ENCODE results near the gene PIAS1. TPM values are rescaled to one million over a fixed set of nuclear protein-coding genes. Genes with fewer than 3 reads are reported as not detected.

Gene PIAS1
- total and polyA plus RNA-seq, 2 donors from 2014 or later, result 10.6 to 44.3 TPM

DNA sequence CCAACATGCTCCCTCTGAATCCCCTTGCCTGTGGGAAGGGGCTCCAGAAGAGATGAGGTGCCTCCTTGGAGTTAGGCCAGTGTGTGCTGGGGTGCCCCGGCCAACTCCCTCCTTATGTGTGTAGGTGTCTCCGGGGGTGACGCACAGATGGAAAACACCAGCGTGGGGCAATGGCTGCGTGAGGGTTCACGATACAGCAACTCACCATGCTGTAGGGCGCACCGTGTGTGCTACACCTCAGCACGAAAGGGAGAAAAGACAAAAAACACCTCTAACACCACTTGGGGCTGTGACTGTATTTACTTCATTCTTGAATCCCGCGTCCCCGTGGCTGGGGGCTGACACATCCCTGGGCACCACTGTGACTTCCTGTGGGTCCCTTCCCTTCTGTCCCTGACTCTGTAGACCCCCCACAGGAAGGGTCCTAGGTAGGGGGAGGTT, 152.6 kb downstream of the PIAS1 start:
- peaks cover 0 to 16% (median 11%) of the 10 kb centered on the region in 3 donors for H3K4me1 ChIP-seq (ENCODE audit: control insufficient read depth in 2 of 3, insufficient read depth in 2 of 3, low read depth in 1 of 3, low read length in 3 of 3)
- H3K36me3 ChIP-seq (ENCODE audit: control insufficient read depth in 2 of 3, insufficient read depth in 3 of 3, low read length in 3 of 3), result no peaks in the 10 kb centered on the region
- TF ChIP-seq CTCF (IDR thresholded peaks at IDR 0.05; ENCODE audit: borderline replicate concordance, extremely low read depth, insufficient read depth), result no peak
- H3K27me3 ChIP-seq (ENCODE audit: control insufficient read depth, insufficient read depth, low read length), result no peaks in the 10 kb centered on the region
- no peak overlapping the region for H3K4me3 ChIP-seq (ENCODE audit: low read length in 3 of 3)
- H3K9ac ChIP-seq (ENCODE audit: low read length in 3 of 3), result no peak overlapping the region
- FAIRE-seq (no peak), DNase-seq (no peak)
- H3K27ac ChIP-seq (ENCODE audit: low read depth in 2 of 2, low read length in 2 of 2), result no peak overlapping the region
- intact Hi-C loops (cut with DNase I), result no loop called here
- H3K9me3 ChIP-seq (ENCODE audit: control insufficient read depth in 2 of 3, insufficient read depth in 1 of 3, low read length in 3 of 3), result no peaks in the 10 kb centered on the region

GRCh38 chr15:68207176-68207935, 153.2 kb downstream of the PIAS1 start:
- FAIRE-seq (no peak), DNase-seq (no peak)
- H3K36me3 ChIP-seq (ENCODE audit: control insufficient read depth in 2 of 3, insufficient read depth in 3 of 3, low read length in 3 of 3), result no peaks in the 10 kb centered on the region
- peaks cover 0 to 11% (median 10%) of the 10 kb centered on the region in 3 donors for H3K4me1 ChIP-seq (ENCODE audit: control insufficient read depth in 2 of 3, insufficient read depth in 2 of 3, low read depth in 1 of 3, low read length in 3 of 3)
- no peaks in the 10 kb centered on the region for H3K27me3 ChIP-seq (ENCODE audit: control insufficient read depth, insufficient read depth, low read length)
- H3K27ac ChIP-seq (ENCODE audit: low read depth in 2 of 2, low read length in 2 of 2), result no peak overlapping the region
- intact Hi-C loops (cut with DNase I), result no loop called here
- TF ChIP-seq CTCF (IDR thresholded peaks at IDR 0.05; ENCODE audit: borderline replicate concordance, extremely low read depth, insufficient read depth), result no peak
- no peak overlapping the region for H3K4me3 ChIP-seq (ENCODE audit: low read length in 3 of 3)
- H3K9ac ChIP-seq (ENCODE audit: low read length in 3 of 3), result no peak overlapping the region
- no peaks in the 10 kb centered on the region for H3K9me3 ChIP-seq (ENCODE audit: control insufficient read depth in 2 of 3, insufficient read depth in 1 of 3, low read length in 3 of 3)

DNA sequence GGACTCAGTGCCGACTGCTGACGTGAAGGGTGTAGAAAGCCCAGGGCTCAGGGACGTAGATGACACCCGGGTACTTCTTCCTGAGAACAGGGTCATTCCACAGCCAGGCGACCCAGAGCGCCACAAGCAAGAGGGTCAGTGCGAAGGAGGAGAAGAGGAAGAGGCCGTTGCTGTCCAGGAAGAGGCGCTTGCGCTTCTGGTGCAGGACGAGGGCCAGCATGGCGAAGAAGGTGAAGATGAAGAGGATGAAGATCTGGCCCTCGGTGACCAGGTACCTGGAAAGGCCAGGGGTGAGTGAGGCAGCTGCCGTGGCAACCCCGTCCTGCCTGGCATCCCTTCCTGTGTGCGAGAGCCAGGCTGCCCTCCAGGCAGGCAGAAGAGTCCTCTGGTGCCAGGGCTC, 154.0 kb downstream of the PIAS1 start:
- TF ChIP-seq CTCF (IDR thresholded peaks at IDR 0.05; ENCODE audit: borderline replicate concordance, extremely low read depth, insufficient read depth), result no peak
- H3K27ac ChIP-seq (ENCODE audit: low read depth in 2 of 2, low read length in 2 of 2), result no peak overlapping the region
- H3K27me3 ChIP-seq (ENCODE audit: control insufficient read depth, insufficient read depth, low read length), result no peaks in the 10 kb centered on the region
- DNase-seq (peak in 1 of 5 donors; percentile 29), FAIRE-seq (no peak)
- H3K4me1 ChIP-seq (ENCODE audit: control insufficient read depth in 2 of 3, insufficient read depth in 2 of 3, low read depth in 1 of 3, low read length in 3 of 3), result peaks cover 0 to 11% (median 9%) of the 10 kb centered on the region in 3 donors
- H3K9ac ChIP-seq (ENCODE audit: low read length in 3 of 3), result no peak overlapping the region
- H3K36me3 ChIP-seq (ENCODE audit: control insufficient read depth in 2 of 3, insufficient read depth in 3 of 3, low read length in 3 of 3), result no peaks in the 10 kb centered on the region
- H3K4me3 ChIP-seq (ENCODE audit: low read length in 3 of 3), result no peak overlapping the region
- intact Hi-C loops (cut with DNase I), result no loop called here
- no peaks in the 10 kb centered on the region for H3K9me3 ChIP-seq (ENCODE audit: control insufficient read depth in 2 of 3, insufficient read depth in 1 of 3, low read length in 3 of 3)
